GM23338 (cell line): Measurements from ENCODE around the gene PGM2. TPM values are rescaled to one million over a fixed set of nuclear protein-coding genes. Genes with fewer than 3 reads are reported as not detected.
"Not testable (repeated sequence)": the region's sequence is repeated elsewhere in the genome, so short reads cannot be mapped to it uniquely, and the experiment has no call there.

ENCODE experiments used
- ATAC-seq: fragments of 200-7000 bp; cut with Tn5 transposase; 3 replicates; pipeline ENCODE4 v1.9.1; 2020
- DNase-seq: peaks from one replicate; pipeline ENCODE4 v3.0.0-alpha.2; 2015; ENCODE audit warnings: low spot score
- H2AFZ ChIP-seq: fragments of 200-600 bp; sonication (generic); 2 replicates; pipeline ENCODE4 v1.8.0; 2016; ENCODE audit warnings: antibody characterized with exemption, mild to moderate bottlenecking, moderate library complexity
- H3F3A ChIP-seq: fragments of 200-600 bp; sonication (generic); replicated peaks from 2 replicates; pipeline ENCODE4 v1.8.0; 2017; ENCODE audit warnings: antibody characterized with exemption, mixed run types, low read depth
- H3K27ac ChIP-seq: fragments of 200-600 bp; sonication (generic); 2 replicates; pipeline ENCODE4 v1.6.1; 2016; ENCODE audit warnings: low read depth
- H3K27me3 ChIP-seq: fragments of 200-600 bp; sonication (generic); 2 replicates; pipeline ENCODE4 v1.8.0; 2016; ENCODE audit warnings: mild to moderate bottlenecking, mixed run types, moderate library complexity; ENCODE audit not compliant: insufficient read depth
- H3K36me3 ChIP-seq: fragments of 200-600 bp; sonication (generic); 2 replicates; pipeline ENCODE4 v1.8.0; 2016; ENCODE audit warnings: mild to moderate bottlenecking; ENCODE audit not compliant: insufficient read depth
- H3K4me1 ChIP-seq: fragments of 200-600 bp; sonication (generic); 2 replicates; pipeline ENCODE4 v1.8.0; 2016; ENCODE audit warnings: mild to moderate bottlenecking, moderate library complexity; ENCODE audit not compliant: insufficient read depth
- H3K4me2 ChIP-seq: fragments of 200-600 bp; sonication (generic); 2 replicates; pipeline ENCODE4 v1.7.1; 2017; ENCODE audit warnings: mixed run types
- H3K4me3 ChIP-seq: fragments of 200-600 bp; sonication (generic); 2 replicates; pipeline ENCODE4 v1.6.1; 2016; ENCODE audit warnings: mixed run types
- H3K79me2 ChIP-seq: fragments of 200-600 bp; sonication (generic); replicated peaks from 2 replicates; pipeline ENCODE4 v1.8.0; 2017; ENCODE audit warnings: mild to moderate bottlenecking; ENCODE audit not compliant: insufficient read depth
- H3K9me2 ChIP-seq: fragments of 200-600 bp; sonication (generic); 2 replicates; pipeline ENCODE4 v1.8.0; 2017; ENCODE audit not compliant: insufficient read depth
- H4K20me1 ChIP-seq: fragments of 200-600 bp; sonication (generic); replicated peaks from 2 replicates; pipeline ENCODE4 v1.8.0; 2017; ENCODE audit warnings: mild to moderate bottlenecking; ENCODE audit not compliant: insufficient read depth
- H3K27ac Mint-ChIP-seq: 2 replicates; pipeline ENCODE4 v1.8.0; 2020; ENCODE audit warnings: inconsistent platforms, mild to moderate bottlenecking, moderate library complexity, mixed read lengths
- H3K27me3 Mint-ChIP-seq: 3 replicates; pipeline ENCODE4 v1.8.0; 2022; ENCODE audit warnings: low read depth, mild to moderate bottlenecking, moderate library complexity, mixed read lengths, inconsistent platforms; ENCODE audit not compliant: insufficient read depth, poor library complexity
- H3K36me3 Mint-ChIP-seq: 3 replicates; pipeline ENCODE4 v1.8.0; 2021; ENCODE audit warnings: low read depth, mild to moderate bottlenecking, inconsistent platforms, moderate library complexity, mixed read lengths
- H3K4me1 Mint-ChIP-seq: 3 replicates; pipeline ENCODE4 v1.8.0; 2020; ENCODE audit warnings: mild to moderate bottlenecking, inconsistent platforms, mixed read lengths
- H3K4me3 Mint-ChIP-seq: 3 replicates; pipeline ENCODE4 v1.8.0; 2021; ENCODE audit warnings: moderate library complexity, mild to moderate bottlenecking, inconsistent platforms, mixed read lengths
- H3K9me3 Mint-ChIP-seq: 3 replicates; pipeline ENCODE4 v1.8.0; 2020; ENCODE audit warnings: moderate library complexity, mild to moderate bottlenecking, inconsistent platforms, mixed read lengths
- CREB1 ChIP-seq: fragments of 250-450 bp; sonication (Bioruptor Pico); IDR thresholded peaks from 2 replicates; pipeline ENCODE4 v1.5.0; 2020; ENCODE audit warnings: low read depth, mild to moderate bottlenecking, moderate library complexity
- EZH2 ChIP-seq: fragments of 200-600 bp; sonication (generic); IDR thresholded peaks from one replicate; pipeline ENCODE4 v1.8.0; 2017; ENCODE audit warnings: antibody characterized with exemption, mild to moderate bottlenecking, low read depth; ENCODE audit not compliant: unreplicated experiment
- EZH2phosphoT487 ChIP-seq: fragments of 200-600 bp; sonication (generic); IDR thresholded peaks from one replicate; pipeline ENCODE4 v1.8.1; 2018; ENCODE audit warnings: antibody characterized with exemption; ENCODE audit not compliant: unreplicated experiment
- POLR2AphosphoS5 ChIP-seq: IDR thresholded peaks from 2 replicates; pipeline ENCODE4 v1.6.1; 2016; ENCODE audit warnings: antibody characterized with exemption, low read depth
- STAT1 ChIP-seq: IDR thresholded peaks from one replicate; pipeline ENCODE4 v1.6.1; 2016; ENCODE audit warnings: antibody characterized with exemption; ENCODE audit not compliant: unreplicated experiment
- ZNF114 ChIP-seq: fragments of 250-450 bp; sonication (Bioruptor Pico); IDR thresholded peaks from 2 replicates; pipeline ENCODE4 v1.5.0; 2020; ENCODE audit warnings: mild to moderate bottlenecking, moderate library complexity
- polyA plus RNA-seq: library from polyadenylated mRNA; unstranded; fragments of >200 nt; fragmentation: Nextera tagmentation; extraction: Ambion mirVana; gene quantifications from 2 replicates; pipeline ENCODE4 v1.2.1, GENCODE V29; 2016
- total RNA-seq: library from RNA; depleted of rRNA; stranded (reverse); fragments of >200 nt; shearing (Covaris generic); gene quantifications from 2 replicates; pipeline ENCODE4 v1.2.3, GENCODE V29; 2014
- TF ChIP-seq, protein P1 (sequence below), 2 experiments: fragments of 200-600 bp in 1 of 2; sonication (generic) in 1 of 2; conservative IDR thresholded peaks; 2 replicates each; pipeline versions ENCODE4 v1.5.1 to v1.6.1; 2016 to 2017; ENCODE audit warnings: antibody characterized with exemption in 2 of 2, low read depth in 2 of 2, mild to moderate bottlenecking in 2 of 2, moderate library complexity in 1 of 2

The PGM2 gene
- total and polyA plus RNA-seq, 2 experiments from 2014 or later: 11.4 to 30.8 TPM

DNA sequence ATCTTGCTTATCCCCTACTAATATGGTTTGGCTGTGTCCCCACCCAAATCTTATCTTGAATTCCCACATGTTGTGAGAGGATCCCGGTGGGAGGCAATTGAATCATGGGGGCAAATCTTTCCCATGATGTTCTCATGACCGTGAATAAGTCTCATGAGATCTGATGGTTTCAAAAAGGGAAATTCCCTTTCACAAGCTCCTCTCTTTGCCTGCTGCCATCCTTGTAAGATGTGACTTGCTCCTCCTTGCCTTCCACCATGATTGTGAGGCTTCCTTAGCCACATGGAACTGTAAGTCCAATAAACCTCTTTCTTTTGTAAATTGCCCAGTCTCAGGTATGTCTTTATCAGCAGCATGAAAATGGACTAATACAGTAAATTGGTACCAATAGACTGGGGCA lies 40.2 kb upstream of the PGM2 start:
- H3K27me3 ChIP-seq, H3K36me3 ChIP-seq, H3K27me3 Mint-ChIP-seq, DNase-seq, H3K79me2 ChIP-seq, H3K9me2 ChIP-seq, H3K4me3 ChIP-seq, H3K36me3 Mint-ChIP-seq, H3K4me1 Mint-ChIP-seq, H2AFZ ChIP-seq, H3K4me3 Mint-ChIP-seq, H3K27ac ChIP-seq, H3F3A ChIP-seq, H3K4me2 ChIP-seq, H4K20me1 ChIP-seq, H3K4me1 ChIP-seq, H3K27ac Mint-ChIP-seq, ATAC-seq: not testable (repeated sequence)
- peaks cover 10% of the 10 kb centered on the region for H3K9me3 Mint-ChIP-seq

DNA sequence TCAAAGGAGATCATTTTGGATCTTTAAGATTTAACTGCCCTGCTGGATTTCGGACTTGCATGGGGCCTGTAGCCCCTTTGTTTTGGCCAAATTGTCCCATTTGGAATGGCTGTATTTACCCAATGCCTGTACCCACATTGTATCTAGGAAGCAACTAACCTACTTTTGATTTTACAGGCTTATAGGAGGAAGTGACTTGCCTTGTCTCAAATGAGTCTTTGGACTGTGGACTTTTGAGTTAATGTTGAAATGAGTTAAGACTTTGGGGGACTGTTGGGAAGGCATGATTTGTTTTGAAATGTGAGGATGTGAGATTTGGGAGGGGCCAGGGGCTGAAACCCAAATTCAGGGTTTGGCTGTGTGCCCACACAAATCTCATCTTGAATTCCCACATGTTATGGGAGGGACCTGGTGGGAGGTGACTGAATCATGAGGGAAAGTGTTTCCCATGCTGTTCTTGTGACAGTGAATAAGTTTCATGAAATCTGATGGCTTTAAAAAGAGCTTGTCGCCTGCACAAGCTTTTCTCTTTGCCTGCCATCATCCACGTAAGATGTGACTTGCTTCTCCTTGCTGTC lies 38.5 kb upstream of the PGM2 start:
- not testable (repeated sequence) for H3K79me2 ChIP-seq, H3F3A ChIP-seq, H3K4me2 ChIP-seq, H3K4me1 ChIP-seq, H3K27me3 ChIP-seq, H3K4me3 ChIP-seq, H3K4me3 Mint-ChIP-seq, H3K27me3 Mint-ChIP-seq, H3K4me1 Mint-ChIP-seq, H4K20me1 ChIP-seq, DNase-seq, H2AFZ ChIP-seq, H3K36me3 ChIP-seq, H3K27ac Mint-ChIP-seq, ATAC-seq, H3K36me3 Mint-ChIP-seq, H3K9me2 ChIP-seq, H3K27ac ChIP-seq
- H3K9me3 Mint-ChIP-seq: peaks cover 21% of the 10 kb centered on the region

DNA sequence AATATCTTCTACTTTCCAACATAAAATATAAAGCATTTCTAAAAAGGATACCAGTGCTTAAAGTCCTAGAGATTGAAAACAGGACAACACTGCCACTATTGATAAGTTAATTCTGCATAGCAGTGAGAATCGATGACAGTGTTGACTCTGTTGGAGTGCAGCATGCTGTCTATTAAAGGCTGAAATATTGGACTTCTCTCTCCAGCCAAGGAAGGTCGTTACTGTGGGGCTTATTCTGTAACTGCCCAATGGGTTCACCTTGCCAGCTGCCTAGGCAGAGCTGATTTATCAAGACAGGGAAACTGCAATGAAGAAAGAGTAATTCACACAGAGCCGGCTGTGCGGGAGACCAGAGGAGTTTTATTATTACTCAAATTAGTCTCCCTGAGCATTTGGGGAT lies 37.7 kb upstream of the PGM2 start:
- ATAC-seq (no peak), DNase-seq (no peak)
- Histone ChIP-seq H3K4me2 (no peak overlapping the region), H4K20me1 (no peaks in the 10 kb centered on the region), H3K79me2 (no peaks in the 10 kb centered on the region), H3K4me3 (no peak overlapping the region), H3K36me3 (0 out of 2 replicates have a peak, but pooled peaks cover 3% of the 10 kb centered on the region), H3F3A (no peaks in the 10 kb centered on the region), H3K27ac (no peak overlapping the region), H2AFZ (0 out of 2 replicates have a peak overlapping the region, but pooled peaks have one; percentile 7), H3K4me1 (no peaks in the 10 kb centered on the region), H3K27me3 (no peaks in the 10 kb centered on the region), H3K9me2 (peaks cover 8% of the 10 kb centered on the region; the same call in 1 of the 2 replicates)
- TF ChIP-seq, protein P1, sequence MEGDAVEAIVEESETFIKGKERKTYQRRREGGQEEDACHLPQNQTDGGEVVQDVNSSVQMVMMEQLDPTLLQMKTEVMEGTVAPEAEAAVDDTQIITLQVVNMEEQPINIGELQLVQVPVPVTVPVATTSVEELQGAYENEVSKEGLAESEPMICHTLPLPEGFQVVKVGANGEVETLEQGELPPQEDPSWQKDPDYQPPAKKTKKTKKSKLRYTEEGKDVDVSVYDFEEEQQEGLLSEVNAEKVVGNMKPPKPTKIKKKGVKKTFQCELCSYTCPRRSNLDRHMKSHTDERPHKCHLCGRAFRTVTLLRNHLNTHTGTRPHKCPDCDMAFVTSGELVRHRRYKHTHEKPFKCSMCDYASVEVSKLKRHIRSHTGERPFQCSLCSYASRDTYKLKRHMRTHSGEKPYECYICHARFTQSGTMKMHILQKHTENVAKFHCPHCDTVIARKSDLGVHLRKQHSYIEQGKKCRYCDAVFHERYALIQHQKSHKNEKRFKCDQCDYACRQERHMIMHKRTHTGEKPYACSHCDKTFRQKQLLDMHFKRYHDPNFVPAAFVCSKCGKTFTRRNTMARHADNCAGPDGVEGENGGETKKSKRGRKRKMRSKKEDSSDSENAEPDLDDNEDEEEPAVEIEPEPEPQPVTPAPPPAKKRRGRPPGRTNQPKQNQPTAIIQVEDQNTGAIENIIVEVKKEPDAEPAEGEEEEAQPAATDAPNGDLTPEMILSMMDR (conservative IDR thresholded peaks at IDR 0.05; ENCODE audit: low read depth in 2 of 2): no peak
- TF ChIP-seq ZNF114 (CRISPR knock-in tag): no peak
- Mint-ChIP-seq H3K4me1 (peaks cover 5% of the 10 kb centered on the region; the same call in 1 of the 3 replicates), H3K36me3 (peaks cover 11% of the 10 kb centered on the region; the same call in 2 of the 3 replicates), H3K27ac (no peak overlapping the region), H3K27me3 (no peaks in the 10 kb centered on the region), H3K9me3 (peaks cover 26% of the 10 kb centered on the region), H3K4me3 (no peak overlapping the region)

DNA sequence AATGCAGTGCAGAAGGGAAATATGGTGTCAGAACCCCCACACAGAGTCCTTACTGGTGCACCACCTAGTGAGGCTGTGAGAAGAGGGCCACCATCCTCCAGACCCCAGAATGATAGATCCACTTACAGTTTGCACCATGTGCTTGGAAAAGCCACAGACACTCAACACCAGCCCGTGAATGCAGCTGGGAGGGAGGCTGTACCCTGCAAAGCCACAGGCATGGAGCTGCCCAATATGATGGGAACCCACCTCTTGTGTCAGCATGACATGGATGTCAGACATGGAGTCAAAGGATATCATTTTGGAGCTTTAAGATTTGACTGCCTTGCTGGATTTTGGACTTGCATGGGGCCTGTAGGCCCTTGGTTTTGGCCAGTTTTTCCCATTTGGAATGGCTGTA lies 34.2 kb upstream of the PGM2 start:
- Mint-ChIP-seq H3K27me3 (no peaks in the 10 kb centered on the region), H3K4me3 (no peak overlapping the region), H3K4me1 (peaks cover 5% of the 10 kb centered on the region; the same call in 1 of the 3 replicates), H3K36me3 (peaks cover 11% of the 10 kb centered on the region; the same call in 2 of the 3 replicates), H3K27ac (no peak overlapping the region), H3K9me3 (peaks cover 22% of the 10 kb centered on the region)
- H3K36me3 ChIP-seq: 0 out of 2 replicates have a peak, but pooled peaks cover 3% of the 10 kb centered on the region
- no peaks in the 10 kb centered on the region for H3K79me2 ChIP-seq
- no peak overlapping the region for H3K4me3 ChIP-seq
- H4K20me1 ChIP-seq: no peaks in the 10 kb centered on the region
- ATAC-seq (no peak), DNase-seq (no peak)
- peaks cover 8% of the 10 kb centered on the region; the same call in 1 of the 2 replicates for H3K9me2 ChIP-seq
- no peak overlapping the region for H2AFZ ChIP-seq
- no peaks in the 10 kb centered on the region for H3K27me3 ChIP-seq
- no peak overlapping the region for H3K27ac ChIP-seq
- H3K4me2 ChIP-seq: no peak overlapping the region
- no peaks in the 10 kb centered on the region for H3K4me1 ChIP-seq
- no peaks in the 10 kb centered on the region for H3F3A ChIP-seq
- no peak for TF ChIP-seq STAT1
- TF ChIP-seq POLR2AphosphoS5: no peak
- no peak for TF ChIP-seq EZH2
- no peak for TF ChIP-seq EZH2phosphoT487
- TF ChIP-seq ZNF114 (CRISPR knock-in tag): no peak
- no peak for TF ChIP-seq CREB1 (CRISPR knock-in tag)
